Measurements from ENCODE around the gene FFAR4.
"Not testable (repeated sequence)": the region's sequence is repeated elsewhere in the genome, so short reads cannot be mapped to it uniquely, and the experiment has no call there.

The FFAR4 gene

GRCh38 chr10:93566435-93567276 is at the start of gene FFAR4:
Gene FFAR4, plus strand, starts transcription at chr10:93566665. Its CDS starts 56 bp downstream, at chr10:93566721.
- TF ChIP-seq, protein P1, sequence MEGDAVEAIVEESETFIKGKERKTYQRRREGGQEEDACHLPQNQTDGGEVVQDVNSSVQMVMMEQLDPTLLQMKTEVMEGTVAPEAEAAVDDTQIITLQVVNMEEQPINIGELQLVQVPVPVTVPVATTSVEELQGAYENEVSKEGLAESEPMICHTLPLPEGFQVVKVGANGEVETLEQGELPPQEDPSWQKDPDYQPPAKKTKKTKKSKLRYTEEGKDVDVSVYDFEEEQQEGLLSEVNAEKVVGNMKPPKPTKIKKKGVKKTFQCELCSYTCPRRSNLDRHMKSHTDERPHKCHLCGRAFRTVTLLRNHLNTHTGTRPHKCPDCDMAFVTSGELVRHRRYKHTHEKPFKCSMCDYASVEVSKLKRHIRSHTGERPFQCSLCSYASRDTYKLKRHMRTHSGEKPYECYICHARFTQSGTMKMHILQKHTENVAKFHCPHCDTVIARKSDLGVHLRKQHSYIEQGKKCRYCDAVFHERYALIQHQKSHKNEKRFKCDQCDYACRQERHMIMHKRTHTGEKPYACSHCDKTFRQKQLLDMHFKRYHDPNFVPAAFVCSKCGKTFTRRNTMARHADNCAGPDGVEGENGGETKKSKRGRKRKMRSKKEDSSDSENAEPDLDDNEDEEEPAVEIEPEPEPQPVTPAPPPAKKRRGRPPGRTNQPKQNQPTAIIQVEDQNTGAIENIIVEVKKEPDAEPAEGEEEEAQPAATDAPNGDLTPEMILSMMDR (IDR thresholded peaks at IDR 0.05), result no peak
- H3K9me3 Mint-ChIP-seq, result no peaks in the 10 kb centered on the region
- H3K36me3 Mint-ChIP-seq (ENCODE audit: low read depth), result no peaks in the 10 kb centered on the region
- H3K4me1 Mint-ChIP-seq, result peaks cover 19% of the 10 kb centered on the region
- peaks cover 95% of the 10 kb centered on the region for H3K27me3 Mint-ChIP-seq (ENCODE audit: low read depth, poor library complexity)
- DNase-seq, result peak; percentile 55
- H3K4me3 Mint-ChIP-seq, result peak within 1 kb of the TSS; percentile 83
- no peak within 1 kb of the TSS for H3K27ac Mint-ChIP-seq

DNA sequence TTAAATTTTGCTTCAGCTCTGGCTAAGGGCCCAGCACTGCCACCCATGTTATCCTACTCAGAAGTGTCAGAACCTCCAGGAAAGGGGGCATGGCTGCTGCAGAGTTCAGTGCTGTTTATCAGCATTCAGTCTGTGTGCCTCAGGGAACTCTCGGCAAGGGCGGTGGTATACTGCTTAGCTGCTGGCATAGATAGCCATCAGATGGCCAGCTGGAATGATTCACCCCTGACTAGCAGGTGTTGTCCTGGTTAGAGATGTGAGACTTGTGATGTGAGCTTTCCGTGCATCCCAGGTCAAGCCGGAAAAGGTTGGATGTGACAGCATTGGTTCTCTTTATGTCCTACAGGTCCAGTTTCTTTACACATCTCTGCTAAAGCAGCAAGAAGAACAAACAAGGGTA is 47.9 kb upstream of the FFAR4 start:
- Mint-ChIP-seq H3K27ac (no peak overlapping the region), H3K4me1 (no peaks in the 10 kb centered on the region), H3K9me3 (peaks cover 40% of the 10 kb centered on the region), H3K27me3 (ENCODE audit: low read depth, poor library complexity) (peaks cover 6% of the 10 kb centered on the region), H3K36me3 (ENCODE audit: low read depth) (peaks cover 91% of the 10 kb centered on the region), H3K4me3 (no peak overlapping the region)
- no peak for DNase-seq
- TF ChIP-seq, protein P1 (IDR thresholded peaks at IDR 0.05), result no peak

DNA sequence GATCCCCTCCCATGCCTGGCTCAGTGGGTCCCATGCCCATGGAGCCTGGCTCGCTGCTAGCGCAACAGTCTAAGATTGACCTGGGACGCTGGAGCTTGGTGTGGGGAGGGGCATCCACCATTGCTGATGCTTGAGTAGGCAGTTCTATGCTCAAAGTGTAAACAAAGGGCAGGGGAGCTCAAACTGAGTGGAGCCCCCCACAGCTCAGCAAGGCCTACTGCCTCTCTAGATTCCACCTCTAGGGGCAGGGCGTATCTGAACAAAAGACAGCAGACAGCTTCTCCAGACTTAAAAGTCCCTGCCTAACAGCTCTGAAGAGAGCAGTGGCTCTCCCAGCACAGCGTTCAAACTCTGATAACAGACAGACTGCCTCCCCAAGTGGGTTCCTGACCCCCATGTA is 31.2 kb upstream of the FFAR4 start:
- Mint-ChIP-seq H3K36me3 (ENCODE audit: low read depth) (no peaks in the 10 kb centered on the region), H3K27me3 (ENCODE audit: low read depth, poor library complexity) (peaks cover 7% of the 10 kb centered on the region), H3K4me1 (no peaks in the 10 kb centered on the region), H3K9me3 (peaks cover 13% of the 10 kb centered on the region), H3K27ac (no peak overlapping the region), H3K4me3 (no peak overlapping the region)
- no peak for DNase-seq
- TF ChIP-seq, protein P1 (IDR thresholded peaks at IDR 0.05), result no peak

DNA sequence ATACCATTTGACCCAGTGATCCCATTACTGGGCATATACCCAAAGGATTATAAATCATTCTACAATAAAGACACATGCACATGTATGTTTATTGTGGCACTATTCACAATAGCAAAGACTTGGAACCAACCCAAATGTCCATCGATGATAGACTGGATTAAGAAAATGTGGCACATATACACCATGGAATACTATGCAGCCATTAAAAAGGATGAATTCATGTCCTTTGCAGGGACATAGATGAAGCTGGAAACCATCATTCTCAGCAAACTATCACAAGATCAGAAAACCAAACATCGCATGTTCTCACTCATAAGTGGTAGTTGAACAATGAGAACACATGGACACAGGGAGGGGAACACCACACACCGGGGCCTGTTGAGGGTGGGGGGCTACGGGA is 25.6 kb upstream of the FFAR4 start:
- not testable (repeated sequence) for H3K27ac Mint-ChIP-seq; H3K36me3 Mint-ChIP-seq (ENCODE audit: low read depth); H3K9me3 Mint-ChIP-seq; DNase-seq; H3K4me3 Mint-ChIP-seq
- Mint-ChIP-seq H3K27me3 (ENCODE audit: low read depth, poor library complexity) (peaks cover 22% of the 10 kb centered on the region), H3K4me1 (peaks cover 13% of the 10 kb centered on the region)

- no peaks in the 10 kb centered on the region for H3K36me3 Mint-ChIP-seq (ENCODE audit: low read depth)
- H3K9me3 Mint-ChIP-seq, result peaks cover 4% of the 10 kb centered on the region
- TF ChIP-seq, protein P1 (IDR thresholded peaks at IDR 0.05), result peak; percentile 94
- H3K27ac Mint-ChIP-seq, result no peak overlapping the region
- peaks cover 30% of the 10 kb centered on the region for H3K27me3 Mint-ChIP-seq (ENCODE audit: low read depth, poor library complexity)
- H3K4me1 Mint-ChIP-seq, result peaks cover 13% of the 10 kb centered on the region
- peak overlapping the region; percentile 64 for H3K4me3 Mint-ChIP-seq
- peak; percentile 70 for DNase-seq
These were observed 24.8 kb upstream of the FFAR4 start for GRCh38 chr10:93541402-93542357.

DNA sequence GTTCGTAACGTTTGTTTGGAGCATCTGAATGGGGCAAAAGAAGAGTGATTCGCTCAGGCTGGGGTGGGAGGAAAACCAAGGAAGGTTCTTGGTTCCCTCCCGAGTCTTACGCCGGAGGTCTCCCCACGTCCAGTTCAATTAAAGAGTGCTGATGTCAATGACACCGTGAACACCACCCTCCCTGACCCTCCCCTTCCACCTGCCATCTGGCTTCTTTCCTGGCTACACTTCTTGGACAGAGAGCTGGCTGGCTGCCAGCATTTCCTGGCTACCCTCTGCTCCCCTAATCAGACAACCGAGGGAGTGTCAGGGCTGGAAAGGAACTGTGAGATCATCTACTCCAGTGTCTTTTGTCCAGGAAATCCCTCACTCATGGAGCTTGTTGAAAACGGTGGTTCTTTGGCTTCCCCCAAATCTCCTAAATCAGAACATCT is 24.1 kb upstream of the FFAR4 start:
- Mint-ChIP-seq H3K4me1 (peaks cover 13% of the 10 kb centered on the region), H3K9me3 (peaks cover 1% of the 10 kb centered on the region), H3K27me3 (ENCODE audit: low read depth, poor library complexity) (peaks cover 35% of the 10 kb centered on the region), H3K36me3 (ENCODE audit: low read depth) (no peaks in the 10 kb centered on the region), H3K4me3 (peak overlapping the region; percentile 64), H3K27ac (no peak overlapping the region)
- DNase-seq, result no peak
- TF ChIP-seq, protein P1 (IDR thresholded peaks at IDR 0.05), result peak; percentile 29

GRCh38 chr10:93546995-93547394 is 19.5 kb upstream of the FFAR4 start:
- not testable (repeated sequence) for DNase-seq; H3K27ac Mint-ChIP-seq; H3K9me3 Mint-ChIP-seq; H3K4me3 Mint-ChIP-seq; H3K36me3 Mint-ChIP-seq (ENCODE audit: low read depth)
- Mint-ChIP-seq H3K4me1 (peaks cover 12% of the 10 kb centered on the region), H3K27me3 (ENCODE audit: low read depth, poor library complexity) (peaks cover 32% of the 10 kb centered on the region)
